A549 treated with AZD2906 at 1 μM for 4 hours (cell line): ENCODE measurements around the gene ZNF337. TPM values are rescaled to one million over a fixed set of nuclear protein-coding genes. Genes with fewer than 3 reads are reported as not detected.

Experiments
- total RNA-seq: library from RNA; stranded (reverse); fragments of 200-300 nt; extraction: Qiagen RNA extraction; gene quantifications from 5 replicates; pipeline ENCODE4 v1.2.3, GENCODE V29; 2022

ZNF337 gene
- 16.4 to 19.8 TPM (median 18.0 TPM) in 5 replicates for total RNA-seq

DNA sequence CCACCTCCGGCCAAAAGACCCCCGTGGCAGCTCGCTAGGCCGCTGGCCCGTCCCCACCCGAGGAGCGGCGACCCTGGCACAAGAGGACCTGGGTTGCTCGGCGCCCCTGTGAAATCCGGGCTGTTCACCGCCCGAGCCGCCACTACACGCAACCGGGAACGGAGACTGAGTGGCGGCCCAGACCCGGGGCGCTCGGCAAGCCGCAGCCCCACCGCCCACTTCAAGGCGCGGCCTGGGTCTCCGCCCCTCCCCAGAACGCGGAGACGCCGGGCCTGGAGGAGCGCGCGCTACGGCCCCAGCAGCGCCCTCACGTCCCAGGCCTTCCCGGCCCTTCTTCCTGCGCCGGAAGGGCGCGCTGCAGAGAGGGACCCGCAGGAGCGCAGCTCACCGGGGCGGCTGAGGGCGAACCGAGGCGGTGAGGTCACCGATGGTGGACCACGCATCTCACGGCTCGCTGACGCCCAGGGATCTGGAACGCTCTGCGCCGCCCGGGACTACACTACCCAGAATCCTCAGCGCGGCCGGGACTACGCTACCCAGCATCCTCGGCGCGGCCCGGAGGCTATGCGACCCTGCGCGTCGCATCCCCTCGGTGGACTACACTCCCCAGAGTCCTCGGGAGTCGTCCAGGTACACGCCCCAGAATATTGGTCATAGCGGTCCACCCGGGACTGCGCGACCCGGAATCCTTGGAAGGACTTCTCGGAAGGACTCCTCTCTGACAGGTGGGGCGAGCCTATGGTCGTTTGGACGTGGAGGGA is at the start of gene ZNF337:
ZNF337 (minus strand) TSS at position 483 of the 761 bp plus-strand sequence. CDS start 10,436 bp downstream, outside the sequence.

Other genes starting within 250 kb of the ZNF337 start
- gene NINL, start 111.3 kb downstream of the ZNF337 start, total RNA-seq: 12.8 to 16.3 TPM (median 15.3 TPM) in 5 replicates
- gene NANP, start 72.8 kb downstream of the ZNF337 start, total RNA-seq: 6.2 to 8.7 TPM (median 7.3 TPM) in 5 replicates